Measurements from ENCODE around the gene CCDC38.

GRCh38 chr12:95884998-95885397 is 57.4 kb downstream of the CCDC38 start:
- TF ChIP-seq CTCF (IDR thresholded peaks at IDR 0.05) (no peak), POLR2A (IDR thresholded peaks at IDR 0.05) (no peak)

Data from heart left ventricle (tissue), 13 donors.